Caco-2 (cell line): ENCODE measurements around the gene LAPTM4A. TPM values are rescaled to one million over a fixed set of nuclear protein-coding genes. Genes with fewer than 3 reads are reported as not detected.

Experiments used
- BruUV-seq: library from RNA; stranded (reverse); fragments of 400-500 nt; replicated peaks from 2 replicates; lab custom pipeline; 2021; lab: Mats Ljungman, UMichigan
- CTCF ChIA-PET: fragments of 300-600 bp; sonication (Branson Sonifier 250); formaldehyde crosslinking; loops from one replicate; lab custom pipeline; 2022; ENCODE audit warnings: antibody characterized with exemption; lab: Charles Lee
- POLR2A ChIA-PET: fragments of 300-600 bp; sonication (Branson Sonifier 250); formaldehyde crosslinking; loops from one replicate; lab custom pipeline; 2022; ENCODE audit warnings: antibody characterized with exemption; lab: Charles Lee
- DNase-seq, 2 experiments: peaks; one replicate each; pipeline versions ENCODE4 v3.0.0 to v3.0.0-alpha.2; 2020 to 2022
- H3K27me3 ChIP-seq: replicated peaks from 2 replicates; pipeline ENCODE4 v1.6.0; 2011; ENCODE audit warnings: low read length; ENCODE audit not compliant: control insufficient read depth, insufficient read depth
- H3K36me3 ChIP-seq: 2 replicates; pipeline ENCODE4 v1.5.1; 2011; ENCODE audit warnings: low read length; ENCODE audit not compliant: control insufficient read depth, insufficient read depth
- H3K4me1 ChIP-seq: fragments of 250-450 bp; sonication (Bioruptor Pico); 2 replicates; pipeline ENCODE4 v1.5.1; 2020; ENCODE audit warnings: mild to moderate bottlenecking
- H3K4me3 ChIP-seq: 2 replicates; pipeline ENCODE4 v1.5.1; 2011; ENCODE audit warnings: low read depth, mild to moderate bottlenecking, control low read depth, low read length
- H3K9me3 ChIP-seq: fragments of 250-450 bp; sonication (Bioruptor Pico); 2 replicates; pipeline ENCODE4 v1.5.1; 2020; ENCODE audit warnings: mild to moderate bottlenecking, moderate library complexity
- H3K27ac Mint-ChIP-seq: one replicate; pipeline ENCODE4 v1.8.0; 2022; ENCODE audit warnings: mixed read lengths; ENCODE audit not compliant: unreplicated experiment
- H3K27me3 Mint-ChIP-seq: one replicate; pipeline ENCODE4 v1.8.0; 2022; ENCODE audit warnings: mixed read lengths; ENCODE audit not compliant: insufficient read depth, unreplicated experiment
- H3K36me3 Mint-ChIP-seq: one replicate; pipeline ENCODE4 v1.8.0; 2022; ENCODE audit warnings: mild to moderate bottlenecking, mixed read lengths; ENCODE audit not compliant: insufficient read depth, unreplicated experiment
- H3K4me1 Mint-ChIP-seq: one replicate; pipeline ENCODE4 v1.8.0; 2022; ENCODE audit warnings: low read depth, mixed read lengths; ENCODE audit not compliant: unreplicated experiment
- H3K4me3 Mint-ChIP-seq: one replicate; pipeline ENCODE4 v1.8.0; 2022; ENCODE audit warnings: mild to moderate bottlenecking, moderate library complexity, mixed read lengths; ENCODE audit not compliant: unreplicated experiment
- H3K9me3 Mint-ChIP-seq: one replicate; pipeline ENCODE4 v1.8.0; 2022; ENCODE audit warnings: mixed read lengths; ENCODE audit not compliant: unreplicated experiment
- CTCF ChIP-seq, 2 experiments: fragments of 200-600 bp in 1 of 2; IDR thresholded peaks; 1 replicate in 1 of 2; 2 replicates in 1 of 2; pipeline versions ENCODE4 v1.5.1 to v1.8.0; 2011 to 2022; ENCODE audit warnings: antibody characterized with exemption in 1 of 2, control low read depth in 1 of 2, inconsistent platforms in 1 of 2, low read depth in 1 of 2, low read length in 1 of 2, mild to moderate bottlenecking in 1 of 2, moderate library complexity in 1 of 2; ENCODE audit not compliant: insufficient read depth in 1 of 2, severe bottlenecking in 1 of 2, unreplicated experiment in 1 of 2
- intact Hi-C: fragments of 100-400 bp; cut with micrococcal nuclease; formaldehyde crosslinking; loops from one replicate; pipeline ENCODE4 v1.10.0; 2022; ENCODE audit not compliant: unreplicated experiment
- total RNA-seq: library from RNA; stranded (reverse); gene quantifications from 2 replicates; pipeline ENCODE4 v1.2.3, GENCODE V29; 2022

Gene LAPTM4A
- total RNA-seq, 1 experiment from 2014 or later, result 140 TPM

DNA sequence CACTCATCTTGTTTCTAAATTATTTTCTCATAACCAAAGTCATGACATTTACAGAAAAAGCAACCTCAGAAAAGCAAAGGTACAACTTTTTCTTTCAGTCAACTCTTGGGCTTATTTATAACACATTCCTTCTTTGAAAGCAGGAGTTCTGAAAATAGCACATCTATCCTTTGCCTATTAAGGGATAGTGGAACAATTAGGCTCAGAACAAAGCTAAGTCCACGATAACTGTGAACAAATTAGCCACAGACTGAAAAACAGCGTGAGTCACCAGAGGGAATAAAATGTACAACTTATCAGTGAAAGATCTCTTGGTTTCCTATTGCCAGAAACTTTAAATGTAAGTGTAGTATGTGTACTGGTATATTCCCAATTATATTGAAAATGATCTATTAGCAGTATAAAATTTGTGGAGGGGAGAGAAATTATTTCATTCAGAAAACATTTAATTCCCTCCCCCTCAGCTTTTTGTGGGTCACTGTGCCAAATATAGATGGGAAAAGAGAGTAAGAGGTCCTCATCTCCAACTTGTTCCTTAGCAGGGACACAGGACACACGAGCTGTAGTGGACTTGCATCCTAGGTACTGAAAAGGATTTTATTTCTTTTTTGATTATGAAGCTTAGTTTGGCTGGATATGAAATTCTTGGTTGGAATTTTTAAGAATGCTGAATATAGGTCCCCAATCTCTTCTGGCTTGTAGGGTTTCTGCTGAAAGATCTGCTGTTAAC, 23.6 kb downstream of the LAPTM4A start:
- BruUV-seq, result no TSS peak
- H3K27me3 ChIP-seq, result no peaks in the 10 kb centered on the region
- Mint-ChIP-seq H3K36me3 (peaks cover 43% of the 10 kb centered on the region), H3K27me3 (no peaks in the 10 kb centered on the region), H3K4me1 (peaks cover 9% of the 10 kb centered on the region), H3K27ac (no peak overlapping the region), H3K9me3 (peaks cover 4% of the 10 kb centered on the region), H3K4me3 (no peak overlapping the region)
- POLR2A ChIA-PET, result no interaction called here
- CTCF ChIA-PET, result interaction anchor here (1.4 kb wide), 1 partner anchor 66 kb away, joined by 4 read pairs; no protein-coding TSS in a partner anchor
- H3K9me3 ChIP-seq, result no peaks in the 10 kb centered on the region
- H3K4me1 ChIP-seq, result peaks cover 6% of the 10 kb centered on the region; the same call in 1 of the 2 replicates
- intact Hi-C loops, result loop anchor here (1.0 kb wide), 1 partner anchor 23 kb away; the partner anchor contains the start of gene LAPTM4A
- H3K4me3 ChIP-seq, result no peak overlapping the region
- no peak for DNase-seq
- TF ChIP-seq CTCF (IDR thresholded peaks at IDR 0.05; ENCODE audit: insufficient read depth in 1 of 2, low read depth in 1 of 2, low read length in 1 of 2, severe bottlenecking in 1 of 2, unreplicated experiment in 1 of 2), result no peak
- no peaks in the 10 kb centered on the region; the same call in 1 of the 2 replicates for H3K36me3 ChIP-seq

- POLR2A ChIA-PET, result no interaction called here
- intact Hi-C loops, result loop anchor here (1.0 kb wide), 1 partner anchor 24 kb away; the partner anchor contains the start of gene LAPTM4A
- peak in 1 of 2 experiments; percentile 29 for DNase-seq
- Mint-ChIP-seq H3K36me3 (peaks cover 37% of the 10 kb centered on the region), H3K27ac (no peak overlapping the region), H3K4me1 (peaks cover 9% of the 10 kb centered on the region), H3K9me3 (peaks cover 10% of the 10 kb centered on the region), H3K4me3 (no peak overlapping the region), H3K27me3 (no peaks in the 10 kb centered on the region)
- CTCF ChIA-PET, result interaction anchor here (0.8 to 1.4 kb wide), 2 partner anchors 14 to 67 kb away, joined by 3 to 4 read pairs; no protein-coding TSS in a partner anchor
- no peak for TF ChIP-seq CTCF (IDR thresholded peaks at IDR 0.05; ENCODE audit: insufficient read depth in 1 of 2, low read depth in 1 of 2, low read length in 1 of 2, severe bottlenecking in 1 of 2, unreplicated experiment in 1 of 2)
- Histone ChIP-seq H3K36me3 (no peaks in the 10 kb centered on the region; the same call in 1 of the 2 replicates), H3K4me1 (peaks cover 6% of the 10 kb centered on the region; the same call in 1 of the 2 replicates), H3K27me3 (peaks cover 1% of the 10 kb centered on the region; the same call in 1 of the 2 replicates), H3K9me3 (no peaks in the 10 kb centered on the region), H3K4me3 (no peak overlapping the region)
- no TSS peak for BruUV-seq
Measured at GRCh38 chr2:20027260-20027677, 24.2 kb downstream of the LAPTM4A start.

- no peak overlapping the region for H3K4me3 ChIP-seq
- Mint-ChIP-seq H3K9me3 (peaks cover 26% of the 10 kb centered on the region), H3K27ac (no peak overlapping the region), H3K36me3 (peaks cover 19% of the 10 kb centered on the region), H3K4me1 (peaks cover 9% of the 10 kb centered on the region), H3K27me3 (no peaks in the 10 kb centered on the region), H3K4me3 (no peak overlapping the region)
- no peak for DNase-seq
- BruUV-seq, result no TSS peak
- POLR2A ChIA-PET, result no interaction called here
- no peak for TF ChIP-seq CTCF (IDR thresholded peaks at IDR 0.05; ENCODE audit: insufficient read depth in 1 of 2, low read depth in 1 of 2, low read length in 1 of 2, severe bottlenecking in 1 of 2, unreplicated experiment in 1 of 2)
- CTCF ChIA-PET, result no interaction called here
- intact Hi-C loops, result no loop called here
- peaks cover 9% of the 10 kb centered on the region for H3K9me3 ChIP-seq
- H3K27me3 ChIP-seq, result peaks cover 1% of the 10 kb centered on the region; the same call in 1 of the 2 replicates
- H3K36me3 ChIP-seq, result no peaks in the 10 kb centered on the region
- peaks cover 6% of the 10 kb centered on the region; the same call in 1 of the 2 replicates for H3K4me1 ChIP-seq
Measured at GRCh38 chr2:20025065-20025786, 26.2 kb downstream of the LAPTM4A start.
